ENCODE data around the gene PIP5KL1.

GRCh38 chr9:127915325-127915752 is 15.2 kb downstream of the PIP5KL1 start:
- TF ChIP-seq SP1 (CRISPR knock-in tag; conservative IDR thresholded peaks at IDR 0.05) (no peak), NR1H2 (CRISPR knock-in tag; IDR thresholded peaks at IDR 0.05) (no peak), ZNF232 (CRISPR knock-in tag; IDR thresholded peaks at IDR 0.05) (no peak)
- TF ChIP-seq, protein P1, sequence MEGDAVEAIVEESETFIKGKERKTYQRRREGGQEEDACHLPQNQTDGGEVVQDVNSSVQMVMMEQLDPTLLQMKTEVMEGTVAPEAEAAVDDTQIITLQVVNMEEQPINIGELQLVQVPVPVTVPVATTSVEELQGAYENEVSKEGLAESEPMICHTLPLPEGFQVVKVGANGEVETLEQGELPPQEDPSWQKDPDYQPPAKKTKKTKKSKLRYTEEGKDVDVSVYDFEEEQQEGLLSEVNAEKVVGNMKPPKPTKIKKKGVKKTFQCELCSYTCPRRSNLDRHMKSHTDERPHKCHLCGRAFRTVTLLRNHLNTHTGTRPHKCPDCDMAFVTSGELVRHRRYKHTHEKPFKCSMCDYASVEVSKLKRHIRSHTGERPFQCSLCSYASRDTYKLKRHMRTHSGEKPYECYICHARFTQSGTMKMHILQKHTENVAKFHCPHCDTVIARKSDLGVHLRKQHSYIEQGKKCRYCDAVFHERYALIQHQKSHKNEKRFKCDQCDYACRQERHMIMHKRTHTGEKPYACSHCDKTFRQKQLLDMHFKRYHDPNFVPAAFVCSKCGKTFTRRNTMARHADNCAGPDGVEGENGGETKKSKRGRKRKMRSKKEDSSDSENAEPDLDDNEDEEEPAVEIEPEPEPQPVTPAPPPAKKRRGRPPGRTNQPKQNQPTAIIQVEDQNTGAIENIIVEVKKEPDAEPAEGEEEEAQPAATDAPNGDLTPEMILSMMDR (IDR thresholded peaks at IDR 0.05) = no peak
